ENCODE results near the gene PDSS2. TPM values are rescaled to one million over a fixed set of nuclear protein-coding genes. Genes with fewer than 3 reads are reported as not detected.

Gene PDSS2
- polyA plus RNA-seq, 1 donor (not counting 4 experiments of a cell fraction or from before 2014, with no cell fraction given), result 12.5 TPM

DNA sequence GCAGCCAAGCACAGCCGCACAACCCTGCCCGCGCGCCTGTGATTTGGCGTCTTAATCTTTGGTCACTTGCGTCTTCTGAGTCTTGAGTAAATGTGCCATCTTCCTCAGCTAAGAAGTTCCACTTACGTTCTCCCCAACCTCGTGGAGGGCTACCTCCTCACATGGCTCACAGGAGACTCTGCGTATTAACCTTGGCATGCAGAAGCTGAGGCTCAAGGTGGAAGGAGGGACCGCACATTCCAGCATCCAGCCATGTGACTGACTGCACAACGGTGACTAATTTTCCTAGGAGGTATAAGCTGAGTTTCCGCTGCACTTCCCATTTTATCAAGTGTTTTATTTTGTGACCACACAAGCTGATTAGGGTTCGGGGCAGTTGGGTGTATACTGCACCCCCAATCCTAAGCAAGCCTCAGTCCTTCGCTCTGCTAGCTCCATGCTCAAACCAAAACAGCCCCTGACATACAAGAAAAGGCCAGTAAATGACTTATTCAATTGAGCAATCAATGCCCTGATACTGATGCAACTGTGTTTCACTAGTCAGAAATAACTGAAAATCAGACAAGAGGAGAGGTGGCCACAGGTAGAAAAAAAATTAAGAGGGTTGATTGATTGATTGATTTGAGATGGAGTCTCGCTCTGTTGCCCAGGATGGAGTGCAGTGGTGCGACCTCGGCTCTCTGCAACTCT is 351.0 kb downstream of the PDSS2 start:
- DNase-seq (ENCODE audit: low read depth, low spot score) (no peak), FAIRE-seq (no peak)
- H3K79me2 ChIP-seq (ENCODE audit: control insufficient read depth, insufficient read depth, low read length), result peaks cover 2% of the 10 kb centered on the region
- no peaks in the 10 kb centered on the region for H4K20me1 ChIP-seq (ENCODE audit: control insufficient read depth, extremely low read depth, insufficient read depth, low read length)
- H3K9me3 ChIP-seq (ENCODE audit: control insufficient read depth, low read depth, low read length), result no peaks in the 10 kb centered on the region
- H3K9ac ChIP-seq (ENCODE audit: control insufficient read depth, extremely low read depth, insufficient read depth, low read length), result no peak overlapping the region
- H3K4me2 ChIP-seq (ENCODE audit: control insufficient read depth, extremely low read depth, insufficient read depth, low read depth, low read length), result no peak overlapping the region
- H3K27ac ChIP-seq (ENCODE audit: control insufficient read depth, insufficient read depth, low read length), result no peak overlapping the region
- no peak overlapping the region for H3K4me3 ChIP-seq (ENCODE audit: control insufficient read depth in 2 of 3, extremely low read depth in 1 of 3, insufficient read depth in 2 of 3, low read depth in 1 of 3, low read length in 3 of 3)
- H3K27me3 ChIP-seq (ENCODE audit: control insufficient read depth, extremely low read depth, insufficient read depth, low read length), result no peaks in the 10 kb centered on the region
- TF ChIP-seq, protein P1, sequence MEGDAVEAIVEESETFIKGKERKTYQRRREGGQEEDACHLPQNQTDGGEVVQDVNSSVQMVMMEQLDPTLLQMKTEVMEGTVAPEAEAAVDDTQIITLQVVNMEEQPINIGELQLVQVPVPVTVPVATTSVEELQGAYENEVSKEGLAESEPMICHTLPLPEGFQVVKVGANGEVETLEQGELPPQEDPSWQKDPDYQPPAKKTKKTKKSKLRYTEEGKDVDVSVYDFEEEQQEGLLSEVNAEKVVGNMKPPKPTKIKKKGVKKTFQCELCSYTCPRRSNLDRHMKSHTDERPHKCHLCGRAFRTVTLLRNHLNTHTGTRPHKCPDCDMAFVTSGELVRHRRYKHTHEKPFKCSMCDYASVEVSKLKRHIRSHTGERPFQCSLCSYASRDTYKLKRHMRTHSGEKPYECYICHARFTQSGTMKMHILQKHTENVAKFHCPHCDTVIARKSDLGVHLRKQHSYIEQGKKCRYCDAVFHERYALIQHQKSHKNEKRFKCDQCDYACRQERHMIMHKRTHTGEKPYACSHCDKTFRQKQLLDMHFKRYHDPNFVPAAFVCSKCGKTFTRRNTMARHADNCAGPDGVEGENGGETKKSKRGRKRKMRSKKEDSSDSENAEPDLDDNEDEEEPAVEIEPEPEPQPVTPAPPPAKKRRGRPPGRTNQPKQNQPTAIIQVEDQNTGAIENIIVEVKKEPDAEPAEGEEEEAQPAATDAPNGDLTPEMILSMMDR (optimal IDR thresholded peaks at IDR 0.05 in 1 of 3, IDR thresholded peaks at IDR 0.05 in 1 of 3, conservative IDR thresholded peaks at IDR 0.05 in 1 of 3; ENCODE audit: extremely low read depth in 1 of 3, insufficient read depth in 2 of 3, low read length in 3 of 3), result no peak
- no peak for TF ChIP-seq EZH2 (IDR thresholded peaks at IDR 0.05; ENCODE audit: low read length)
- no peaks in the 10 kb centered on the region for H3K4me1 ChIP-seq (ENCODE audit: control insufficient read depth, extremely low read depth, insufficient read depth, low read length)
- no peak overlapping the region for H2AFZ ChIP-seq (ENCODE audit: control insufficient read depth, low read length)
- dilution Hi-C loops (cut with MboI; ENCODE audit: extremely low pct_ligation_motif_present, low sequenced_read_pairs), result no loop called here
- H3K36me3 ChIP-seq (ENCODE audit: control insufficient read depth in 2 of 2, extremely low read depth in 1 of 2, insufficient read depth in 2 of 2, low read length in 2 of 2), result no peaks in the 10 kb centered on the region
- no peaks in the 10 kb centered on the region for H3K9me1 ChIP-seq (ENCODE audit: control insufficient read depth, extremely low read depth, insufficient read depth, low read length)

DNA sequence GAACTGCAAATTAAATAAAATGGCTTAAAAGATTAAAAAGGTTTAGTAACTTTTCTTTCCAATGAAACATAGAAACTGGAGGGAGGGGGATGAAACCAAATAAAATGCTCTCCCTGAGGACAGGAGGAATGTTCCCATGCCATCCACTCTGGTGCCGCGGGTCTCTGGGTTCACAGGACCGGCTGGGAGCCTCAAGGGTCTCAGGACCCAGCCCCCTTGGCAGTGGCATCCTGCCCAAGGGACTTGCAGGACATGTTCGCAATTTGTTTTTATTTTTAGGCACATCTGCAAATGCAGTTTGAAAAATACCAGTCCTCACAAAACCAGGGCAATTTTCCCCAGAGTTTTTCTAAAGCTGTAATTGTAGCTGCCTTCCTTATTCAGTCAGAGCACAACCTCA is 351.6 kb downstream of the PDSS2 start:
- Histone ChIP-seq H3K4me3 (ENCODE audit: control insufficient read depth in 2 of 3, extremely low read depth in 1 of 3, insufficient read depth in 2 of 3, low read depth in 1 of 3, low read length in 3 of 3) (no peak overlapping the region), H3K4me2 (ENCODE audit: control insufficient read depth, extremely low read depth, insufficient read depth, low read depth, low read length) (no peak overlapping the region), H3K9ac (ENCODE audit: control insufficient read depth, extremely low read depth, insufficient read depth, low read length) (no peak overlapping the region), H4K20me1 (ENCODE audit: control insufficient read depth, extremely low read depth, insufficient read depth, low read length) (no peaks in the 10 kb centered on the region), H3K27me3 (ENCODE audit: control insufficient read depth, extremely low read depth, insufficient read depth, low read length) (no peaks in the 10 kb centered on the region), H3K79me2 (ENCODE audit: control insufficient read depth, insufficient read depth, low read length) (no peaks in the 10 kb centered on the region), H3K4me1 (ENCODE audit: control insufficient read depth, extremely low read depth, insufficient read depth, low read length) (no peaks in the 10 kb centered on the region), H3K9me1 (ENCODE audit: control insufficient read depth, extremely low read depth, insufficient read depth, low read length) (no peaks in the 10 kb centered on the region), H2AFZ (ENCODE audit: control insufficient read depth, low read length) (no peak overlapping the region), H3K36me3 (ENCODE audit: control insufficient read depth in 2 of 2, extremely low read depth in 1 of 2, insufficient read depth in 2 of 2, low read length in 2 of 2) (no peaks in the 10 kb centered on the region), H3K9me3 (ENCODE audit: control insufficient read depth, low read depth, low read length) (no peaks in the 10 kb centered on the region), H3K27ac (ENCODE audit: control insufficient read depth, insufficient read depth, low read length) (no peak overlapping the region)
- TF ChIP-seq, protein P1 (optimal IDR thresholded peaks at IDR 0.05 in 1 of 3, IDR thresholded peaks at IDR 0.05 in 1 of 3, conservative IDR thresholded peaks at IDR 0.05 in 1 of 3; ENCODE audit: extremely low read depth in 1 of 3, insufficient read depth in 2 of 3, low read length in 3 of 3), result no peak
- TF ChIP-seq EZH2 (IDR thresholded peaks at IDR 0.05; ENCODE audit: low read length), result no peak
- dilution Hi-C loops (cut with MboI; ENCODE audit: extremely low pct_ligation_motif_present, low sequenced_read_pairs), result no loop called here
- no peak for DNase-seq (ENCODE audit: low read depth, low spot score)
- FAIRE-seq, result no peak

Measured in keratinocyte (primary cell).